Lower leg skin (tissue), 4 donors: Measurements from ENCODE around the gene MTUS2. TPM values are rescaled to one million over a fixed set of nuclear protein-coding genes. Genes with fewer than 3 reads are reported as not detected.

Experiments used
- DNase-seq, 2 donors: peaks; one replicate each; pipeline ENCODE4 v3.0.0-alpha.2; 2019; ENCODE audit warnings: low spot score in 2 of 2
- H3K4me3 ChIP-seq: fragments of 200-600 bp; sonication (generic); 2 replicates; pipeline ENCODE4 v1.5.1; 2017; ENCODE audit warnings: mild to moderate bottlenecking, low read depth; ENCODE audit not compliant: poor library complexity, severe bottlenecking
- CTCF ChIP-seq, 3 donors: fragments of 450-650 bp; IDR thresholded peaks; one replicate each; pipeline ENCODE4 v1.5.1; 2016; ENCODE audit warnings: antibody characterized with exemption in 3 of 3, mild to moderate bottlenecking in 3 of 3, moderate library complexity in 2 of 3
- POLR2A ChIP-seq, 2 donors: fragments of 450-650 bp; IDR thresholded peaks; one replicate each; pipeline ENCODE4 v1.6.1; 2016 to 2017; ENCODE audit warnings: antibody characterized with exemption in 2 of 2, mild to moderate bottlenecking in 1 of 2, moderate library complexity in 1 of 2
- WGBS, 2 donors: methylation state at CpG; one replicate each; pipeline ENCODE4 v1.1.5; 2018; 5-methylcytosine and 5-hydroxymethylcytosine counted together
- intact Hi-C: fragments of 100-400 bp; cut with DNase I; formaldehyde crosslinking; loops from one replicate; pipeline ENCODE4 v1.15.0; 2023; ENCODE audit warnings: low total_unique reads
- total RNA-seq, 4 donors: library from RNA; depleted of rRNA; stranded (reverse); fragments of >200 nt; gene quantifications; one replicate each; pipeline ENCODE4 v1.1.0, GENCODE V29; 2016

The MTUS2 gene
- total RNA-seq, 4 donors from 2014 or later: 0.13 to 1.9 TPM; not detected in 2

GRCh38 chr13:29254626-29255370 lies 434.7 kb downstream of the MTUS2 start:
- TF ChIP-seq CTCF (IDR thresholded peaks at IDR 0.05): no peak
- no peak for TF ChIP-seq POLR2A (IDR thresholded peaks at IDR 0.05)
- WGBS, 2 donors: 37 to 45% methylated on average over 9 of the region's 9 CpGs
- intact Hi-C loops: loop anchor here (10.0 kb wide), 1 partner anchor 1290 kb away; the partner anchor contains the start of gene CDX2
- H3K4me3 ChIP-seq: no peak overlapping the region
- no peak for DNase-seq

- WGBS, 2 donors: 74 to 81% methylated on average over 2 of the region's 2 CpGs
- DNase-seq: no peak
- TF ChIP-seq CTCF (IDR thresholded peaks at IDR 0.05) (no peak), POLR2A (IDR thresholded peaks at IDR 0.05) (no peak)
- intact Hi-C loops: loop anchor here (10.0 kb wide), 1 partner anchor 1291 kb away; the partner anchor contains the start of gene CDX2
- no peak overlapping the region for H3K4me3 ChIP-seq
Observed at GRCh38 chr13:29255567-29255966, 435.4 kb downstream of the MTUS2 start.

- no peak overlapping the region for H3K4me3 ChIP-seq
- intact Hi-C loops: no loop called here
- 39 to 42% methylated on average over 4 of the region's 4 CpGs for WGBS, 2 donors
- DNase-seq: no peak
- TF ChIP-seq POLR2A (IDR thresholded peaks at IDR 0.05): no peak
- TF ChIP-seq CTCF (IDR thresholded peaks at IDR 0.05): no peak
Observed at GRCh38 chr13:29260684-29261083, 440.5 kb downstream of the MTUS2 start.

- no peak for DNase-seq
- 70 to 76% methylated on average over 2 of the region's 2 CpGs for WGBS, 2 donors
- TF ChIP-seq CTCF (IDR thresholded peaks at IDR 0.05) (no peak), POLR2A (IDR thresholded peaks at IDR 0.05) (no peak)
- no peak overlapping the region for H3K4me3 ChIP-seq
- intact Hi-C loops: no loop called here
Observed at GRCh38 chr13:29266261-29266660, 446.1 kb downstream of the MTUS2 start.

- no peak for DNase-seq
- TF ChIP-seq CTCF (IDR thresholded peaks at IDR 0.05) (no peak), POLR2A (IDR thresholded peaks at IDR 0.05) (no peak)
- H3K4me3 ChIP-seq: no peak overlapping the region
- intact Hi-C loops: no loop called here
- WGBS, 2 donors: 72 to 74% methylated on average over 11 of the region's 11 CpGs
Observed at GRCh38 chr13:29266756-29267733, 446.9 kb downstream of the MTUS2 start.
